OCI-LY7 (cell line): ENCODE measurements around the gene RUFY2. TPM values are rescaled to one million over a fixed set of nuclear protein-coding genes. Genes with fewer than 3 reads are reported as not detected.

Experiments
- BruUV-seq: library from RNA; stranded (reverse); fragments of 400-500 nt; replicated peaks from 2 replicates; lab custom pipeline; 2021; lab: Mats Ljungman, UMichigan
- CTCF ChIA-PET: fragments of 300-600 bp; sonication (Branson Sonifier 250); formaldehyde crosslinking; loops from one replicate; lab custom pipeline; 2022; ENCODE audit warnings: antibody characterized with exemption; ENCODE audit not compliant: unreplicated experiment; lab: Charles Lee
- POLR2A ChIA-PET: fragments of 300-600 bp; sonication (Branson Sonifier 250); formaldehyde crosslinking; loops from one replicate; lab custom pipeline; 2022; ENCODE audit warnings: antibody characterized with exemption; lab: Charles Lee
- DNase-seq: peaks from one replicate; pipeline ENCODE4 v3.0.0-alpha.2; 2015; ENCODE audit warnings: low spot score
- H2AFZ ChIP-seq: fragments of 200-600 bp; sonication (generic), shearing (Covaris generic); 2 replicates; pipeline ENCODE4 v1.6.1; 2014; ENCODE audit warnings: mild to moderate bottlenecking, antibody characterized with exemption, low read length, moderate library complexity
- H3K27ac ChIP-seq: fragments of 200-600 bp; sonication (generic); 2 replicates; pipeline ENCODE4 v1.5.1; 2014; ENCODE audit warnings: mixed run types, low read depth, mild to moderate bottlenecking, moderate library complexity, low read length, inconsistent platforms; ENCODE audit not compliant: poor library complexity, severe bottlenecking
- H3K36me3 ChIP-seq: fragments of 200-600 bp; sonication (generic); 2 replicates; pipeline ENCODE4 v1.6.1; 2014; ENCODE audit warnings: mild to moderate bottlenecking, antibody characterized with exemption, low read length, moderate library complexity, mixed read lengths; ENCODE audit not compliant: insufficient read depth
- H3K4me1 ChIP-seq: fragments of 200-600 bp; sonication (generic); 2 replicates; pipeline ENCODE4 v1.5.1; 2014; ENCODE audit warnings: mild to moderate bottlenecking, low read length; ENCODE audit not compliant: insufficient read depth, poor library complexity, severe bottlenecking
- H3K4me2 ChIP-seq: fragments of 200-600 bp; sonication (generic); 2 replicates; pipeline ENCODE4 v1.6.1; 2014; ENCODE audit warnings: mild to moderate bottlenecking, low read length
- H3K4me3 ChIP-seq: fragments of 200-600 bp; sonication (generic); 2 replicates; pipeline ENCODE4 v1.5.1; 2014; ENCODE audit warnings: mild to moderate bottlenecking, low read depth, low read length; ENCODE audit not compliant: poor library complexity, severe bottlenecking
- H3K79me2 ChIP-seq: fragments of 200-600 bp; sonication (generic); 2 replicates; pipeline ENCODE4 v1.6.1; 2016; ENCODE audit warnings: low read depth, mild to moderate bottlenecking, low read length, moderate library complexity, mixed read lengths; ENCODE audit not compliant: insufficient read depth
- H3K9me2 ChIP-seq: fragments of 200-600 bp; sonication (generic); 2 replicates; pipeline ENCODE4 v1.6.1; 2016; ENCODE audit warnings: mild to moderate bottlenecking, low read length, mixed read lengths; ENCODE audit not compliant: insufficient read depth
- H3K9me3 ChIP-seq: fragments of 200-600 bp; sonication (generic); 2 replicates; pipeline ENCODE4 v1.6.1; 2014; ENCODE audit warnings: mild to moderate bottlenecking, mixed run types, low read length, mixed read lengths
- H4K20me1 ChIP-seq: fragments of 200-600 bp; sonication (generic); 2 replicates; pipeline ENCODE4 v1.6.1; 2014; ENCODE audit warnings: mild to moderate bottlenecking, antibody characterized with exemption, low read length, moderate library complexity, mixed read lengths; ENCODE audit not compliant: insufficient read depth
- CTCF ChIP-seq: fragments of 200-600 bp; sonication (generic); conservative IDR thresholded peaks from 2 replicates; pipeline ENCODE4 v1.5.1; 2014; ENCODE audit warnings: mild to moderate bottlenecking, antibody characterized with exemption, low read length, moderate library complexity, mixed read lengths
- EZH2phosphoT487 ChIP-seq: fragments of 200-600 bp; sonication (generic); IDR thresholded peaks from 2 replicates; pipeline ENCODE4 v1.6.1; 2018; ENCODE audit warnings: low read depth, borderline replicate concordance, mild to moderate bottlenecking, mixed run types, antibody characterized with exemption, low read length, moderate library complexity, mixed read lengths
- intact Hi-C: fragments of 100-400 bp; cut with micrococcal nuclease; formaldehyde crosslinking; loops from one replicate; pipeline ENCODE4 v1.10.0; 2022; ENCODE audit not compliant: unreplicated experiment
- total RNA-seq, 2 experiments: library from RNA; depleted of rRNA in 1 of 2; stranded (reverse); fragments of >200 nt in 1 of 2; shearing (Covaris generic) in 1 of 2; gene quantifications; 2 replicates each; pipeline ENCODE4 v1.2.3, GENCODE V29; 2014 to 2022

The RUFY2 gene
- total RNA-seq, 2 experiments from 2014 or later = 16.3 to 17.4 TPM

- H4K20me1 ChIP-seq = no peaks in the 10 kb centered on the region
- no peaks in the 10 kb centered on the region for H3K9me2 ChIP-seq
- H3K79me2 ChIP-seq = no peaks in the 10 kb centered on the region
- TF ChIP-seq EZH2phosphoT487 (no peak), CTCF (no peak)
- CTCF ChIA-PET = no interaction called here
- BruUV-seq = TSS peak; percentile 35
- POLR2A ChIA-PET = interaction anchor here (0.6 kb wide), 1 partner anchor 9 kb away, joined by 3 read pairs; no protein-coding TSS in a partner anchor
- no peak overlapping the region for H3K4me2 ChIP-seq
- H3K9me3 ChIP-seq = no peaks in the 10 kb centered on the region
- H3K36me3 ChIP-seq = peaks cover 68% of the 10 kb centered on the region
- H3K27ac ChIP-seq = no peak overlapping the region
- DNase-seq = no peak
- H3K4me3 ChIP-seq = no peak overlapping the region
- intact Hi-C loops = no loop called here
- H2AFZ ChIP-seq = no peak overlapping the region
- no peaks in the 10 kb centered on the region for H3K4me1 ChIP-seq
Measured at GRCh38 chr10:68442971-68443370, 35.9 kb upstream of the RUFY2 start.

- no peak for DNase-seq
- no peak overlapping the region for H3K27ac ChIP-seq
- TF ChIP-seq CTCF (no peak), EZH2phosphoT487 (no peak)
- H3K4me2 ChIP-seq = no peak overlapping the region
- ChIA-PET POLR2A (interaction anchor here (0.6 to 1.1 kb wide), 2 partner anchors 10 to 19 kb away, joined by 3 read pairs; no protein-coding TSS in a partner anchor), CTCF (no interaction called here)
- H3K36me3 ChIP-seq = peaks cover 70% of the 10 kb centered on the region
- intact Hi-C loops = no loop called here
- no TSS peak for BruUV-seq
- H3K4me1 ChIP-seq = no peaks in the 10 kb centered on the region
- no peaks in the 10 kb centered on the region for H3K9me2 ChIP-seq
- no peak overlapping the region for H2AFZ ChIP-seq
- no peak overlapping the region for H3K4me3 ChIP-seq
- no peaks in the 10 kb centered on the region for H3K79me2 ChIP-seq
- H4K20me1 ChIP-seq = no peaks in the 10 kb centered on the region
- H3K9me3 ChIP-seq = no peaks in the 10 kb centered on the region
Measured at GRCh38 chr10:68440898-68441297, 33.8 kb upstream of the RUFY2 start.

DNA sequence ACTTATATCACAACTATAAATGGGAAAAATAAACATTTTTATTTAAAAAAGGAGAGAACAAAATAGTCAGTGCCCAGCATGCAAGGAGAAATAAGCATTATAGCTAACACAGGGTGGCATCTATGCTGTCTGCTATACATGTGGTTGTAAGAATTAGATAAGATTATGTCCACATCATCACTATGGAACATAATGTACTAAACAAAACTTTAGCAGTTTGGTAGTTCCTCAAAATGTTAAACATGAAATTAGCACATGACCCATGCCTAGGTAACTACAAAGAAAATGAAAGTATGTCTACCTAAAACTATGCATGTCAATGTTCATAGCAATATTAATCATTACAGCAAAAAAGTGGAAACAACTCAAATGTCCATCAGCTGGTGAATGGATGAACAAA is 28.7 kb upstream of the RUFY2 start:
- ChIA-PET POLR2A (no interaction called here), CTCF (no interaction called here)
- H3K9me2 ChIP-seq = no peaks in the 10 kb centered on the region

More for the DNA sequence above, 28.7 kb upstream of the RUFY2 start:
- Histone ChIP-seq H3K9me3 (no peaks in the 10 kb centered on the region), H3K4me3 (no peak overlapping the region), H3K36me3 (peaks cover 77% of the 10 kb centered on the region), H3K79me2 (no peaks in the 10 kb centered on the region), H3K4me2 (no peak overlapping the region), H2AFZ (no peak overlapping the region), H4K20me1 (no peaks in the 10 kb centered on the region), H3K4me1 (no peaks in the 10 kb centered on the region), H3K27ac (no peak overlapping the region)
- no peak for DNase-seq
- no peak for TF ChIP-seq EZH2phosphoT487
- no peak for TF ChIP-seq CTCF
- no TSS peak for BruUV-seq
- intact Hi-C loops = no loop called here
